ENCODE measurements around the gene CBFA2T3. TPM values are rescaled to one million over a fixed set of nuclear protein-coding genes. Genes with fewer than 3 reads are reported as not detected.

Gene CBFA2T3
- total RNA-seq, 8 experiments from 2014 or later, result 0.41 to 3.4 (median 1.2) TPM

DNA sequence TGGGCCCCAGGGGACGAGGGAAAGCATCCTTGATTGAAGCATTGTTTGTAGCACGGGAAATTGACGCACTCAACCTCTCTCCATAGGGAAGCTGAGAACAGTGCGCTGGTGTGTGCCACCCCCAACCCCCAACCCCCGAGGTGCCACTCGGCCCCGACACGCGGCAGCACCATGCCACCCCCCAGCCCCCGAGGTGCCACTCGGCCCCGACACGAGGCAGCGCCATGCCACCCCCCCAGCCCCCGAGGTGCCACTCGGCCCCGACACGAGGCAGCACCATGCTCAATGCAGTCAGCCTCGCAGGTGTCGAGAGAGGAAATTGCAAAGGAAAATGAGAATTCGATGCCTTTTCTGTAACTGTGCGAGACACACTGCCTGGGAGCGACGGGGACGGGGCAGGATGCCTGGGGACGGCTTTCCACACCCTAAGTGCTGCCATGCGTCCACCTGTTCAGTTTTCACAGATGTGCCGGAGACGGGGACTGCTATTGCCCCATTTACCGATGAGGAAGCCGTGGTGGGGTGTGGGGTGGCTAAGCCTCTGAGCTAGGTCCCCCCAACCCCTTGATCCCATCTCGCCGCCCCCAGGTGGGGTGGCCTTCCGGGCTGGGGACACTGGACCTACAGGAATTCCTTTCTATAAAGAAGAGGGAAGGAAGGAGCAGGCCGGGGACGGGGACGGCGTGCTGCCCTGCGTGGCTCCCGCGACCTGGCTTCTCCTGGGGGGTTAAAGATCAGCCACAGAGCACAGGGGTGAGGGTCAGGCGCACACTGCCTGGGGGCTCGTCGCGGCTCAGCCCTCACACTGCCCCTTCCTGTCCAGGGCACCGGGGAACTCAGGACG lies 9.8 kb downstream of the CBFA2T3 start:
- Histone ChIP-seq H3K27ac (no peak overlapping the region), H3K4me3 (no peak overlapping the region), H3K4me1 (replicated peaks in 1 of 2) (peaks cover 14 to 23% of the 10 kb centered on the region in 2 donors)
- ATAC-seq (replicated peaks in 6 of 8), result no peak
- WGBS, 10 experiments, result 60 to 88% (median 77%) methylated on average over 1 to 9 of the region's 47 CpGs; no CpG with 5 or more reads in 6 of the 10 experiments
- in situ Hi-C loops (cut with MboI; ENCODE audit: low pct_unique_long_range_greater_than_20kb in 2 of 9, low sequenced_read_pairs in 9 of 9, unreplicated experiment in 9 of 9), result no loop called here

DNA sequence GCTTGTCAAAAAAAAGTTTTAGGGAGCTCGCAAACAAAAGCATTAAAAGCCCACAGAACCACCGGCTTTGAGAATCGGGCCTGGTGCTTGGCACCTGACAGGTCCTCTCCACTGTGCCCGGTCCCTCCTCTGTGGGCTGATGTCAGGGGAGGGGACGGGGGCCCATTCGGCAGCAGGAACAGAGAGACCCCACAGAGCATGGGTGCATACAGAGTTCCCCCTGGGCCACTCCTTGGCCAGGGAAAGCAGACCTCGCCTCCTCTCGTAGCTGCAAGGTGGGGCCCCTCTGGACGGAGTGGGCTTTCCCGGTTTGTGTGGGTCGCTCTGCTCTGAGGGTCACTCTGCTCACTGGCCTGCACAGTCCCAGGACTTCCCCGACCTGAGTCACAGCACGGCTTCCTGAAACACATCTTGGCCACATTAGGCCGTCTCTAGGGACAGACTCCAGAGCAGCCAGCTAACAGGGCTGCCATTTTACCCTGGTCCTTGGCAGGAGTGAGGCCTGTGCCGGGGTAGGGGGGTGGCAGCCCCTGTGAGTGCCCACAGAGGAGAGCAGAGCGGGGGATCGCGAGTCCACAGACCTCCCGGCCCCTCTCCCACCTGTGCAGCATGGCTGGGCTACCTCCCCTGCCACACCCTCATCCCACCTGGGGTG lies 11.1 kb downstream of the CBFA2T3 start:
- Histone ChIP-seq H3K4me1 (replicated peaks in 1 of 2) (peaks cover 14 to 23% of the 10 kb centered on the region in 2 donors), H3K4me3 (no peak overlapping the region), H3K27ac (no peak overlapping the region)
- 20 to 84% (median 75%) methylated on average over 1 to 12 of the region's 19 CpGs; no CpG with 5 or more reads in 6 of the 10 experiments for WGBS, 10 experiments
- in situ Hi-C loops (cut with MboI; ENCODE audit: low pct_unique_long_range_greater_than_20kb in 2 of 9, low sequenced_read_pairs in 9 of 9, unreplicated experiment in 9 of 9), result no loop called here
- no peak for ATAC-seq (replicated peaks in 6 of 8)

GRCh38 chr16:88965411-88965810 lies 11.6 kb downstream of the CBFA2T3 start:
- 10 to 58% (median 40%) methylated on average over 2 to 7 of the region's 8 CpGs; no CpG with 5 or more reads in 5 of the 10 experiments for WGBS, 10 experiments
- Histone ChIP-seq H3K27ac (no peak overlapping the region), H3K4me1 (replicated peaks in 1 of 2) (peaks cover 14 to 23% of the 10 kb centered on the region in 2 donors), H3K4me3 (no peak overlapping the region)
- no peak for ATAC-seq (replicated peaks in 6 of 8)
- in situ Hi-C loops (cut with MboI; ENCODE audit: low pct_unique_long_range_greater_than_20kb in 2 of 9, low sequenced_read_pairs in 9 of 9, unreplicated experiment in 9 of 9), result no loop called here

DNA sequence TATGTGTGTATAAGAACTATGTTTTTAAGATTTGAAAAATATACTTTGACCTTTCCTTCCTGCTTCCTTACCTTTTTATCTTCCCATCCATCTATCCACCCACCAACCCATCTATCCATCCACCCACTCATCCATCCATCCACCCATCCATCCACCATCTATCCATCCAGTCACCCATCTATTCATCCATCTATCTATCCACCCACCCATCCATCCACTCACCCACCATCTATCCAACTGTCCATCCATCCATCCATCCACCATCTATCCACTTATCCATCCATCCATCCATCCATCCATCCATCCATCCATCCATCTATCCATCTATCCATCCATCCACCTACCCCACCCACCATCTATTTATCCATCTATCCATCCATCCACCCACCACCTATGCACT lies 12.4 kb downstream of the CBFA2T3 start:
- no peak overlapping the region for H3K4me3 ChIP-seq
- in situ Hi-C loops (cut with MboI; ENCODE audit: low pct_unique_long_range_greater_than_20kb in 2 of 9, low sequenced_read_pairs in 9 of 9, unreplicated experiment in 9 of 9), result no loop called here
- no peak for ATAC-seq (replicated peaks in 6 of 8)

DNA sequence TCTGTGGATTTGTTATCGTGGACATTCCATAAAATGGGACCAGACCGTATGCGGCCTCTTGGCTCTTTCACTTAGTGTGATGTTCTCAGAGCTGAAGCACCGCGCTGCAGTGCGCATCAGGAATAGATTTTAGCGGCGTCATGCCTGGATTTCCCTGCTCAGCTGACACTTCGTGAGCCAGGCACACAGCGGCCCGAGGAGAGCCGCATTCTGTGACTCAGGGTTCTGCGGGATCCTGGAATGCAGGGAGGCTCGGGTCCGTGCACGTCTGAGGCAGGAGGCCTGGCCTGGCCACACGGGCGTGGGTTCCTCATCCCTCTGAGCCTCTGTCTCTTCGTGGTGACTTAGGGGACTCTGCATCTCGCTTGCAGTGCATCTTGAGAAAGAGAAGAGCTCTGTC lies 13.4 kb downstream of the CBFA2T3 start:
- no peak overlapping the region for H3K27ac ChIP-seq
- no peak overlapping the region for H3K4me3 ChIP-seq
- H3K4me1 ChIP-seq (replicated peaks in 1 of 2), result peaks cover 9 to 10% of the 10 kb centered on the region in 2 donors
- in situ Hi-C loops (cut with MboI; ENCODE audit: low pct_unique_long_range_greater_than_20kb in 2 of 9, low sequenced_read_pairs in 9 of 9, unreplicated experiment in 9 of 9), result no loop called here
- no peak for ATAC-seq (replicated peaks in 6 of 8)
- 24 to 93% (median 70%) methylated on average over 1 to 17 of the region's 20 CpGs; no CpG with 5 or more reads in 2 of the 10 experiments for WGBS, 10 experiments

More for the DNA sequence above, 12.4 kb downstream of the CBFA2T3 start:
- H3K27ac ChIP-seq, result no peak overlapping the region
- peaks cover 14 to 20% of the 10 kb centered on the region in 2 donors for H3K4me1 ChIP-seq (replicated peaks in 1 of 2)

DNA sequence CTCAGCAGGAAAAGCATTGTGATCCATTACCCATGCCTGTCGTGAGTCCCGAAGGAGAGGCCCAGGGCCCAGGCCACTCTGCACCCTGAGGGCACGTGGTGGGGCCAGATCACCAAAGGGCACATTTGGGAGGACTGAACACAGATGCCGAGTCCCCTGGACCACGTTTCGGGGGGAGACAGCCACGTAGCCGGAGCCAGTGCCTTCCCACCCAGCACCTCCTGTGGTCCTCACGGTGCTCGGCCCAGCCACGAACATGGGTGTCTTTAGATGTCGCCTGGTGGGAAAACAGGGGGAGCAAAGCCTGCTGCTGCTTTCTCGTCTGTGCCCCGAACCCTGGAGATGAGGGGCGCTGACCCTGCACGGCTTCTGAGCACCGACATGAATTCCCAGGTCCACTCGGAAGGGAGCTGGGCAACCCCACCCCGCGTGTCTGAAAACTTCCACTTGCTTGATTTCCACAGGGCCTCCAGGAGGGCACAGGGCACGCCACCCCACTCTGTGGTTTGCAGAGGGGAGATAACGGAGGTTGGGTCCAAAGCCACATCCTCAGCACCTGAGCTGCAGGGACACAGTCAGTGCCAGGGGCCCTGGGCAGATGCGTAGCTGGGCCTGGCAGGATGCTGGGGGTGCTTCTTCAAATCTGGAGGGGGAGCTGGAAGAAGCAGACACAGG lies 14.4 kb downstream of the CBFA2T3 start:
- H3K4me1 ChIP-seq (replicated peaks in 1 of 2), result peaks cover 0 to 2% of the 10 kb centered on the region in 2 donors
- H3K4me3 ChIP-seq, result no peak overlapping the region
- H3K27ac ChIP-seq, result no peak overlapping the region
- ATAC-seq (replicated peaks in 6 of 8), result no peak
- in situ Hi-C loops (cut with MboI; ENCODE audit: low pct_unique_long_range_greater_than_20kb in 2 of 9, low sequenced_read_pairs in 9 of 9, unreplicated experiment in 9 of 9), result no loop called here
- 0 to 88% (median 52%) methylated on average over 1 to 6 of the region's 23 CpGs; no CpG with 5 or more reads in 4 of the 10 experiments for WGBS, 10 experiments

- no peaks in the 10 kb centered on the region for H3K4me1 ChIP-seq (replicated peaks in 1 of 2)
- no peak for ATAC-seq (replicated peaks in 6 of 8)
- 10 to 94% (median 72%) methylated on average over 2 to 8 of the region's 9 CpGs; no CpG with 5 or more reads in 5 of the 10 experiments for WGBS, 10 experiments
- H3K27ac ChIP-seq, result no peak overlapping the region
- H3K4me3 ChIP-seq, result no peak overlapping the region
- in situ Hi-C loops (cut with MboI; ENCODE audit: low pct_unique_long_range_greater_than_20kb in 2 of 9, low sequenced_read_pairs in 9 of 9, unreplicated experiment in 9 of 9), result no loop called here
Observed at GRCh38 chr16:88961011-88961410, 16.0 kb downstream of the CBFA2T3 start.

DNA sequence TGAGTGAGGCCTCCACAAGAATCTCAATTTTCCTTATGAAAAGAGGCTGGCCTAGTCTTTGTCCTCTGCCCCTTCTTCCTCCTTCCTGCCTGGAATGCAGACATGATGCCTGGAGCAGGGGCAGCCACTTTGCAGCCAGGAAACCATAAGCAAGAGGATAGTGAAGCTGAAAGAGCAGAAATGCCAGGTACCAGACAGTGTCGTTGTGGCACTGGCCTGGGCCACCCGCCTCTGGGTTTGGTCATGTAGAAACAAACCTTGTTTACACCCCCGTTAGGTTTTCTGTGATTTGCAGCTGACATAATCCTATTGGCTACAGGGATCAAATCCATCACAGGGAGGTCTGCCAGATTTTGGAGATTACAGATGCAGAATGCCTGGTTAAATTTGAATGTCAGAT lies 16.5 kb downstream of the CBFA2T3 start:
- in situ Hi-C loops (cut with MboI; ENCODE audit: low pct_unique_long_range_greater_than_20kb in 2 of 9, low sequenced_read_pairs in 9 of 9, unreplicated experiment in 9 of 9), result no loop called here
- WGBS, 10 experiments, result 47 to 100% (median 57%) methylated on average over 1 to 3 of the region's 3 CpGs; no CpG with 5 or more reads in 4 of the 10 experiments
- no peak overlapping the region for H3K27ac ChIP-seq
- no peaks in the 10 kb centered on the region for H3K4me1 ChIP-seq (replicated peaks in 1 of 2)
- no peak overlapping the region for H3K4me3 ChIP-seq
- ATAC-seq (replicated peaks in 6 of 8), result no peak

GRCh38 chr16:88959022-88959421 lies 18.0 kb downstream of the CBFA2T3 start:
- no peak for ATAC-seq (replicated peaks in 6 of 8)
- Histone ChIP-seq H3K27ac (no peak overlapping the region), H3K4me3 (no peak overlapping the region), H3K4me1 (replicated peaks in 1 of 2) (no peaks in the 10 kb centered on the region)
- WGBS, 10 experiments, result 20 to 100% (median 72%) methylated on average over 1 to 8 of the region's 18 CpGs; no CpG with 5 or more reads in 4 of the 10 experiments
- in situ Hi-C loops (cut with MboI; ENCODE audit: low pct_unique_long_range_greater_than_20kb in 2 of 9, low sequenced_read_pairs in 9 of 9, unreplicated experiment in 9 of 9), result no loop called here

- WGBS, 10 experiments, result 33 to 76% (median 60%) methylated on average over 1 to 6 of the region's 25 CpGs; no CpG with 5 or more reads in 5 of the 10 experiments
- ATAC-seq (replicated peaks in 6 of 8), result no peak
- in situ Hi-C loops (cut with MboI; ENCODE audit: low pct_unique_long_range_greater_than_20kb in 2 of 9, low sequenced_read_pairs in 9 of 9, unreplicated experiment in 9 of 9), result no loop called here
- H3K4me3 ChIP-seq, result no peak overlapping the region
- no peak overlapping the region for H3K27ac ChIP-seq
- H3K4me1 ChIP-seq (replicated peaks in 1 of 2), result no peaks in the 10 kb centered on the region
Observed at GRCh38 chr16:88957887-88958577, 19.0 kb downstream of the CBFA2T3 start.

- 42 to 68% (median 56%) methylated on average over 1 to 4 of the region's 9 CpGs; no CpG with 5 or more reads in 6 of the 10 experiments for WGBS, 10 experiments
- no peak for ATAC-seq (replicated peaks in 6 of 8)
- Histone ChIP-seq H3K4me3 (no peak overlapping the region), H3K4me1 (replicated peaks in 1 of 2) (no peaks in the 10 kb centered on the region), H3K27ac (no peak overlapping the region)
- in situ Hi-C loops (cut with MboI; ENCODE audit: low pct_unique_long_range_greater_than_20kb in 2 of 9, low sequenced_read_pairs in 9 of 9, unreplicated experiment in 9 of 9), result no loop called here
Observed at GRCh38 chr16:88957433-88957767, 19.6 kb downstream of the CBFA2T3 start.

DNA sequence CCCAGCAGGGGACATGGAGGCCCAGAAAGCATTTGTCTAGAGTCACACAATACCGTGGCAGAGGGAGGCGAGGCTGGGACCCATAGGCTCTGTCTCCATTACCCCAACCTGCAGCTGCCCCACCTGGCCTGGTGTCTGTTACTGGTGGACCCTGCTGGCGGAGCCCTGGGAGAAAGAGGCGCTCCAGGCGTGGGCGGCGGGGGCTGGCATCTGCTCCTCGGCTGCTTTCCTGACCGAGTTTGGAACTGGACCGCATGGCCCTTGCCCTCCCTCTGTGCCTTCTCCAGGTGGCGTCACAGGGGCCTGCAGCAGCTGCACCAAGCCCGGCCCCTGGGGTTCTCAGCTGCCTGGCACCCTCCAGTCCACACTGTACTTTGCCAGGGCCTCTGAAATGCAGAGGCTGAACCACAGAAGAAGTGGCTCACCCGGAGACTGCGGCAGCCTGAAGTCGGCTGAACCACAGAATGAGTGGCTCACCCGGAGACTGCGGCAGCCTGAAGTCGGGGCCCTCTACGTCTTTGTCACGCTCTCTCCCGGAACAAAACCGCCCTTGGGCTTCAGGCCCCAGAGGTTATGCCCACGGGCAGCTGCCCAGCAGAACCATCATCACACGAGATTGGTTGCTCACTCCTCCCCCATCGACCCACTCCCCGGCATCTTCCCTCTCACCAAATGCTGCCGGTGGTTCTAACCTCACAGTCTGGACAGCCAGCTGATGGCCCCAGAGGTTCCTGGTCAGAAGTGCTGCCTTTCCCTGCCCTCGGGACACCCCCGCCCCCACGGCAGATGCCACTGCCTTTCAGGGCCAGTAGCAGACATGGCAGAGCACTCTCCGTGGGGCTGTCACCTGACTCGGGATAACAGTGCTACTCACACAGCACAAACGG lies 20.2 kb downstream of the CBFA2T3 start:
- 30 to 100% (median 73%) methylated on average over 2 to 13 of the region's 33 CpGs; no CpG with 5 or more reads in 5 of the 10 experiments for WGBS, 10 experiments
- no peaks in the 10 kb centered on the region for H3K4me1 ChIP-seq (replicated peaks in 1 of 2)
- H3K4me3 ChIP-seq, result no peak overlapping the region
- ATAC-seq (replicated peaks in 6 of 8), result no peak
- no peak overlapping the region for H3K27ac ChIP-seq
- in situ Hi-C loops (cut with MboI; ENCODE audit: low pct_unique_long_range_greater_than_20kb in 2 of 9, low sequenced_read_pairs in 9 of 9, unreplicated experiment in 9 of 9), result no loop called here

Data from motor neuron (in vitro differentiated cells).